Ishikawa (cell line): ENCODE results near the gene EIF4EBP2.

Experiments used
- CEBPB ChIP-seq: IDR thresholded peaks from 2 replicates; pipeline ENCODE4 v1.6.1; 2012
- CREB1 ChIP-seq: IDR thresholded peaks from 2 replicates; pipeline ENCODE4 v1.6.1; 2012; ENCODE audit warnings: low read depth
- EP300 ChIP-seq: IDR thresholded peaks from 2 replicates; pipeline ENCODE4 v1.6.1; 2012; ENCODE audit warnings: borderline replicate concordance
- FOXM1 ChIP-seq: IDR thresholded peaks from 2 replicates; pipeline ENCODE4 v1.6.1; 2012; ENCODE audit warnings: low read depth, borderline replicate concordance
- MAX ChIP-seq: IDR thresholded peaks from 2 replicates; pipeline ENCODE4 v1.6.1; 2012
- RAD21 ChIP-seq: IDR thresholded peaks from 2 replicates; pipeline ENCODE4 v1.6.1; 2012; ENCODE audit warnings: low read depth
- REST ChIP-seq: IDR thresholded peaks from 2 replicates; pipeline ENCODE4 v1.6.1; 2012; ENCODE audit warnings: low read depth, mild to moderate bottlenecking
- TAF1 ChIP-seq: IDR thresholded peaks from 2 replicates; pipeline ENCODE4 v1.6.1; 2012; ENCODE audit warnings: low read depth, mild to moderate bottlenecking
- TCF12 ChIP-seq: IDR thresholded peaks from 2 replicates; pipeline ENCODE4 v1.6.1; 2012; ENCODE audit warnings: low read depth
- TEAD4 ChIP-seq: IDR thresholded peaks from 2 replicates; pipeline ENCODE4 v1.6.1; 2012
- YY1 ChIP-seq: IDR thresholded peaks from 2 replicates; pipeline ENCODE4 v1.6.1; 2012; ENCODE audit warnings: low read depth
- ZBTB7A ChIP-seq: IDR thresholded peaks from 2 replicates; pipeline ENCODE4 v1.6.1; 2012; ENCODE audit warnings: low read depth

GRCh38 chr10:70363292-70363691 lies 40.7 kb upstream of the EIF4EBP2 start:
- no peak for TF ChIP-seq CREB1
- no peak for TF ChIP-seq RAD21
- TF ChIP-seq REST, result no peak
- TF ChIP-seq TAF1, result no peak
- no peak for TF ChIP-seq CEBPB
- no peak for TF ChIP-seq MAX
- no peak for TF ChIP-seq YY1
- TF ChIP-seq TCF12, result no peak
- no peak for TF ChIP-seq TEAD4
- TF ChIP-seq FOXM1, result no peak
- TF ChIP-seq ZBTB7A, result no peak
- no peak for TF ChIP-seq EP300
